SH-SY5Y (cell line): ENCODE results near the gene SPDYE1.

Experiments
- GATA2 ChIP-seq: IDR thresholded peaks from 2 replicates; pipeline ENCODE4 v1.6.1; 2011; ENCODE audit warnings: mild to moderate bottlenecking, low read depth, low read length
- GATA3 ChIP-seq: IDR thresholded peaks from 2 replicates; pipeline ENCODE4 v1.6.1; 2011; ENCODE audit warnings: low read depth, mild to moderate bottlenecking, low read length, moderate library complexity

- TF ChIP-seq GATA2 (no peak), GATA3 (no peak)
These were observed 50.5 kb downstream of the SPDYE1 start for GRCh38 chr7:44048031-44048795.
